Measurements from ENCODE around the gene PARD3B. TPM values are rescaled to one million over a fixed set of nuclear protein-coding genes. Genes with fewer than 3 reads are reported as not detected.

The PARD3B gene
- total and polyA plus RNA-seq, 2 of the 4 experiments (the other 2 are of a cell fraction) = 3.3 to 15.6 TPM

GRCh38 chr2:205139822-205140463 lies 594.7 kb downstream of the PARD3B start:
- in situ Hi-C loops (cut with MboI; ENCODE audit: low sequenced_read_pairs) = no loop called here
- no peak for TF ChIP-seq RCOR1 (IDR thresholded peaks at IDR 0.05; ENCODE audit: insufficient replicate concordance, low read length)
- TF ChIP-seq ELK1 (IDR thresholded peaks at IDR 0.05; ENCODE audit: borderline replicate concordance, low read depth, low read length) = no peak
- TF ChIP-seq MAZ (IDR thresholded peaks at IDR 0.05; ENCODE audit: borderline replicate concordance, low read depth, low read length) = no peak
- no peak for TF ChIP-seq RAD21 (IDR thresholded peaks at IDR 0.05; ENCODE audit: low read length)
- TF ChIP-seq MAFK (IDR thresholded peaks at IDR 0.05; ENCODE audit: low read depth, low read length) = no peak
- TF ChIP-seq FOS (IDR thresholded peaks at IDR 0.05; ENCODE audit: low read depth, low read length) = no peak
- TF ChIP-seq POLR2A (IDR thresholded peaks at IDR 0.05; ENCODE audit: low read depth, low read length) = no peak
- no peak for TF ChIP-seq SMC3 (IDR thresholded peaks at IDR 0.05; ENCODE audit: low read depth, low read length)
- TF ChIP-seq, protein P1, sequence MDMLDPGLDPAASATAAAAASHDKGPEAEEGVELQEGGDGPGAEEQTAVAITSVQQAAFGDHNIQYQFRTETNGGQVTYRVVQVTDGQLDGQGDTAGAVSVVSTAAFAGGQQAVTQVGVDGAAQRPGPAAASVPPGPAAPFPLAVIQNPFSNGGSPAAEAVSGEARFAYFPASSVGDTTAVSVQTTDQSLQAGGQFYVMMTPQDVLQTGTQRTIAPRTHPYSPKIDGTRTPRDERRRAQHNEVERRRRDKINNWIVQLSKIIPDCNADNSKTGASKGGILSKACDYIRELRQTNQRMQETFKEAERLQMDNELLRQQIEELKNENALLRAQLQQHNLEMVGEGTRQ (IDR thresholded peaks at IDR 0.05; ENCODE audit: low read depth, low read length) = no peak
- TF ChIP-seq CEBPB (IDR thresholded peaks at IDR 0.05; ENCODE audit: low read depth, low read length) = no peak
- no peak for TF ChIP-seq RFX5 (IDR thresholded peaks at IDR 0.05; ENCODE audit: low read depth, low read length)
- 0 out of 2 replicates have a peak, but pooled peaks cover 2% of the 10 kb centered on the region for H3K36me3 ChIP-seq (ENCODE audit: control insufficient read depth, insufficient read depth, low read length)
- ATAC-seq (ENCODE audit: low read depth) (no peak), DNase-seq (no peak)
- WGBS, 2 experiments (ENCODE audit: extremely low coverage in 2 of 2, insufficient read length in 1 of 2) = no CpG with 5 or more reads among the region's 8 CpGs
- H3K14ac ChIP-seq (replicated peaks; ENCODE audit: low read depth, low read length) = no peak overlapping the region
- no peaks in the 10 kb centered on the region for H3K4me1 ChIP-seq (ENCODE audit: control insufficient read depth, insufficient read depth, low read length)
- H3K56ac ChIP-seq (ENCODE audit: extremely low read depth, insufficient read depth, low read length) = no peak overlapping the region
- ChIA-PET POLR2A (ENCODE audit: unreplicated experiment) (no interaction called here), CTCF (interaction anchor here (0.6 kb wide), 1 partner anchor 534 kb away, joined by 3 read pairs; no protein-coding TSS in a partner anchor)
- H4K8ac ChIP-seq (ENCODE audit: low read depth in 2 of 2, low read length in 2 of 2) = no peak overlapping the region
- H2BK5ac ChIP-seq (ENCODE audit: low read depth, low read length, poor library complexity, severe bottlenecking) = no peak overlapping the region
- no peak overlapping the region for H3K18ac ChIP-seq (ENCODE audit: low read depth, low read length)
- no peak overlapping the region for H3K4me2 ChIP-seq (ENCODE audit: low read depth, low read length)
- H3K23ac ChIP-seq (ENCODE audit: low read depth, low read length) = no peak overlapping the region
- no peak overlapping the region for H2AFZ ChIP-seq (replicated peaks; ENCODE audit: low read length, poor library complexity)
- no peaks in the 10 kb centered on the region for H3K79me1 ChIP-seq (ENCODE audit: low read depth in 1 of 2, low read length in 2 of 2)
- intact Hi-C loops (cut with micrococcal nuclease) = no loop called here
- no peak overlapping the region for H3K4ac ChIP-seq (ENCODE audit: low read depth, low read length)
- H4K5ac ChIP-seq (ENCODE audit: low read depth, low read length) = no peak overlapping the region
- no peak overlapping the region for H3K9ac ChIP-seq (ENCODE audit: low read depth, low read length)
- H2AK9ac ChIP-seq (replicated peaks; ENCODE audit: low read depth, low read length, poor library complexity) = no peak overlapping the region
- no peaks in the 10 kb centered on the region for H3K27me3 ChIP-seq (ENCODE audit: control insufficient read depth, insufficient read depth, low read length)
- no peak overlapping the region for H2AK5ac ChIP-seq (ENCODE audit: low read depth, low read length)
- H3K9me1 ChIP-seq (ENCODE audit: insufficient read depth, low read length) = peaks cover 2% of the 10 kb centered on the region; the same call in 1 of the 2 replicates
- H3K9me3 ChIP-seq (ENCODE audit: control insufficient read depth, insufficient read depth, low read length) = peaks cover 2% of the 10 kb centered on the region; the same call in 1 of the 2 replicates
- H4K91ac ChIP-seq (ENCODE audit: insufficient read depth, low read depth, low read length) = no peak overlapping the region
- no TSS peak for BruUV-seq (replicated peaks)
- dilution Hi-C loops (cut with HindIII; ENCODE audit: low sequenced_read_pairs, unreplicated experiment) = no loop called here
- H2BK120ac ChIP-seq (ENCODE audit: low read depth, low read length) = no peak overlapping the region
- H3K4me3 ChIP-seq (ENCODE audit: insufficient read depth, low read depth, low read length) = no peak overlapping the region
- no peaks in the 10 kb centered on the region for H4K20me1 ChIP-seq (ENCODE audit: insufficient read depth, low read length)
- no peak overlapping the region for H2BK20ac ChIP-seq (ENCODE audit: low read depth, low read length)
- no peak overlapping the region for H2BK15ac ChIP-seq (ENCODE audit: low read depth, low read length)
- no peak overlapping the region for H3K27ac ChIP-seq (ENCODE audit: insufficient read depth, low read length)
